IPS-20b (cell line): ENCODE measurements around the gene CCDC86.

Source experiments
- H3K27ac ChIP-seq: one replicate; pipeline ENCODE4 v1.5.1; 2013; ENCODE audit warnings: low read length
- H3K27me3 ChIP-seq: 2 replicates; pipeline ENCODE4 v1.6.1; 2013; ENCODE audit warnings: mild to moderate bottlenecking, low read length, inconsistent platforms; ENCODE audit not compliant: insufficient read depth
- H3K36me3 ChIP-seq: 2 replicates; pipeline ENCODE4 v1.6.1; 2013; ENCODE audit warnings: low read depth, mild to moderate bottlenecking, inconsistent platforms, low read length, moderate library complexity; ENCODE audit not compliant: insufficient read depth
- H3K4me1 ChIP-seq: 2 replicates; pipeline ENCODE4 v1.6.1; 2013; ENCODE audit warnings: mild to moderate bottlenecking, control low read depth, inconsistent platforms, low read length, moderate library complexity; ENCODE audit not compliant: insufficient read depth
- H3K4me3 ChIP-seq: 2 replicates; pipeline ENCODE4 v1.5.1; 2013; ENCODE audit warnings: mild to moderate bottlenecking, low read length, inconsistent platforms
- H3K9ac ChIP-seq: 2 replicates; pipeline ENCODE4 v1.6.1; 2013; ENCODE audit warnings: low read depth, mild to moderate bottlenecking, inconsistent platforms, low read length, moderate library complexity
- H3K9me3 ChIP-seq: 2 replicates; pipeline ENCODE4 v1.6.1; 2013; ENCODE audit warnings: mild to moderate bottlenecking, low read depth, low read length, inconsistent platforms; ENCODE audit not compliant: insufficient read depth

Gene CCDC86

DNA sequence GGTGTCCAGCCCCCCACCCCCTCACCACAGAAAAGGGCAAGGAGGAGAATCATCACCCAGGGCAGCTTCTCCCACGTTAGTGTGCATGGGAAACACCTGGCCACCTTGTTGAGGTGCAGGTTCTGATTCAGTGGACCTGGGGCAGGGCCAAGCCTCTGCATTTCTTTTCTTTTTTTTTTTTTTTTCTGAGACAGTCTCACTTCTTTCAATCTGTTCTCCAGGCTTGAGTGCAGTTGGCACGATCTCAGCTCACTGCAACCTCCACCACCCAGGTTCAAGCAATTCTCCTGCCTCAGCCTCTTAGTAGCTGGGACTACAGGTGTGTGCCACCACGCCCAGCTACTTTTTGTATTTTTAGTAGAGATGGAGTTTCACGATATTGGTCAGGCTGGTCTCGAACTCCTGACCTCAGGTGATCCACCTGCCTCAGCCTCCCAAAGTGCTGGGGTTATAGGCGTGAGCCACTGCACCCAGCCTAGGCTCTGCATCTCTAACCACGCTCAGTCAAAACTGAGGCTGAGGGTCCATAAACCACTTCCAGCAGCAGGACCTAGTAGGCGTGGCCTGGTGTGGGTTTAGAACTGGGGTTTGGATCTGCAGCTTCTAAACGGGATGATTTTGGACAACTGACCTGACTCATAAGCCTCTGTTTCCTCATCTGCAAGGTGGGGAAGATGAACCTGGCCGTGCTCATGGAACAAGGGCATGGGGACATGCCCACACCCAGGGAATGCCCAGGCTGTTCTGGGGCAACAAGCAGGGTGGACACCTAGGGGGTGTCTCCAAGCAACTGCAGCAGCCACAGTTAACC, 26.2 kb downstream of the CCDC86 start:
- H3K9me3 ChIP-seq: no peaks in the 10 kb centered on the region
- H3K4me3 ChIP-seq: no peak overlapping the region
- no peaks in the 10 kb centered on the region for H3K27me3 ChIP-seq
- no peak overlapping the region for H3K9ac ChIP-seq
- H3K4me1 ChIP-seq: no peaks in the 10 kb centered on the region
- no peak overlapping the region for H3K27ac ChIP-seq
- no peaks in the 10 kb centered on the region for H3K36me3 ChIP-seq

GRCh38 chr11:60868682-60869450, 27.0 kb downstream of the CCDC86 start:
- H3K4me1 ChIP-seq: no peaks in the 10 kb centered on the region
- no peaks in the 10 kb centered on the region for H3K9me3 ChIP-seq
- no peaks in the 10 kb centered on the region for H3K27me3 ChIP-seq
- no peak overlapping the region for H3K9ac ChIP-seq
- H3K4me3 ChIP-seq: no peak overlapping the region
- H3K27ac ChIP-seq: no peak overlapping the region
- H3K36me3 ChIP-seq: no peaks in the 10 kb centered on the region

DNA sequence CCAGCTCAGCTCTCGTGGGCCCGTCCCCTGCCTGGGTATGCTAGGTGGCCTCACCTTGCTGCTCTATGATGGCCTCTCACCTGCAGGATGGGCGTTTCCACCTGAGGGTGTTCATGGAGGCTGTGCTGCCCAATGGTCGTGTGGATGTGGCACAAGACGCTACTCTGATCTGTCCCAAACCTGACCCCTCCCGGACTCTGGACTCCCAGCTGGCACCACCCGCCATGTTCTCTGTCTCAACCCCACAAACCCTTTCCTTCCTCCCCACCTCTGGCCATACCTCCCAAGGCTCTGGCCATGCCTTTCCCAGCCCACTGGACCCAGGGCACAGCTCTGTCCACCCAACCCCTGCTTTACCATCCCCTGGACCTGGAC, 27.5 kb downstream of the CCDC86 start:
- Histone ChIP-seq H3K9ac (no peak overlapping the region), H3K27me3 (no peaks in the 10 kb centered on the region), H3K4me1 (no peaks in the 10 kb centered on the region), H3K27ac (no peak overlapping the region), H3K36me3 (no peaks in the 10 kb centered on the region), H3K4me3 (no peak overlapping the region), H3K9me3 (no peaks in the 10 kb centered on the region)

- no peak overlapping the region for H3K4me3 ChIP-seq
- H3K36me3 ChIP-seq: no peaks in the 10 kb centered on the region
- H3K9me3 ChIP-seq: no peaks in the 10 kb centered on the region
- H3K27me3 ChIP-seq: no peaks in the 10 kb centered on the region
- H3K4me1 ChIP-seq: no peaks in the 10 kb centered on the region
- H3K27ac ChIP-seq: no peak overlapping the region
- no peak overlapping the region for H3K9ac ChIP-seq
Measured at GRCh38 chr11:60870276-60870675, 28.4 kb downstream of the CCDC86 start.

DNA sequence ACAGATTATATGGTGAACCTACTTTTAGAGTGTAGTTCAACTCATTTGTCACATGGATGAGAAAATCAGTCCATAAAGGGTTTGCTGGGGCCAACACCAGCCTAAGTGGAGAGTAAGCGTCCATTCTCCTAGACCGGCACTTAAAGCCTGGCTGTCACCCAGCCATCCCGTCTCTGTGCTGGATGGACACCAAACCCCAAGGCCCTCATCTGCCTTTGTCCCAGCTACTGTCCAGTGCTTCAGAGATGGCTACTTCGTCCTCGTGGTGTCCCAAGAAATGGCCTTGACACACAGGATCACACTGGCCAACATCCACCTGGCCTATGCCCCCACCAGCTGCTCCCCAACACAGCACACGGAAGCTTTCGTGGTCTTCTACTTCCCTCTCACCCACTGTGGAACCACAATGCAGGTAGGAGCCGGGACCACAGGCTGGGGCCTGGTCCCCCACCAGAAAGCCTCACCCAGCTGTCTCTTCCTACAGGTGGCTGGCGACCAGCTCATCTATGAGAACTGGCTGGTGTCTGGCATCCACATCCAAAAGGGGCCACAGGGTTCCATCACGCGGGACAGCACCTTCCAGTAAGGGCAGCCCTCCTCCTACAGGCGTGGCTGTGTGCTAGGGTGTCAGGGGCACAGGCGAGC, 28.9 kb downstream of the CCDC86 start:
- H3K4me1 ChIP-seq: no peaks in the 10 kb centered on the region

GRCh38 chr11:60871378-60872061, 29.6 kb downstream of the CCDC86 start:
- Histone ChIP-seq H3K27ac (no peak overlapping the region), H3K9me3 (no peaks in the 10 kb centered on the region), H3K9ac (no peak overlapping the region), H3K4me1 (no peaks in the 10 kb centered on the region), H3K27me3 (no peaks in the 10 kb centered on the region), H3K4me3 (no peak overlapping the region), H3K36me3 (no peaks in the 10 kb centered on the region)

More for the DNA sequence above, 28.9 kb downstream of the CCDC86 start:
- no peaks in the 10 kb centered on the region for H3K36me3 ChIP-seq
- no peaks in the 10 kb centered on the region for H3K27me3 ChIP-seq
- no peak overlapping the region for H3K4me3 ChIP-seq
- H3K9ac ChIP-seq: no peak overlapping the region
- H3K27ac ChIP-seq: no peak overlapping the region
- H3K9me3 ChIP-seq: no peaks in the 10 kb centered on the region

DNA sequence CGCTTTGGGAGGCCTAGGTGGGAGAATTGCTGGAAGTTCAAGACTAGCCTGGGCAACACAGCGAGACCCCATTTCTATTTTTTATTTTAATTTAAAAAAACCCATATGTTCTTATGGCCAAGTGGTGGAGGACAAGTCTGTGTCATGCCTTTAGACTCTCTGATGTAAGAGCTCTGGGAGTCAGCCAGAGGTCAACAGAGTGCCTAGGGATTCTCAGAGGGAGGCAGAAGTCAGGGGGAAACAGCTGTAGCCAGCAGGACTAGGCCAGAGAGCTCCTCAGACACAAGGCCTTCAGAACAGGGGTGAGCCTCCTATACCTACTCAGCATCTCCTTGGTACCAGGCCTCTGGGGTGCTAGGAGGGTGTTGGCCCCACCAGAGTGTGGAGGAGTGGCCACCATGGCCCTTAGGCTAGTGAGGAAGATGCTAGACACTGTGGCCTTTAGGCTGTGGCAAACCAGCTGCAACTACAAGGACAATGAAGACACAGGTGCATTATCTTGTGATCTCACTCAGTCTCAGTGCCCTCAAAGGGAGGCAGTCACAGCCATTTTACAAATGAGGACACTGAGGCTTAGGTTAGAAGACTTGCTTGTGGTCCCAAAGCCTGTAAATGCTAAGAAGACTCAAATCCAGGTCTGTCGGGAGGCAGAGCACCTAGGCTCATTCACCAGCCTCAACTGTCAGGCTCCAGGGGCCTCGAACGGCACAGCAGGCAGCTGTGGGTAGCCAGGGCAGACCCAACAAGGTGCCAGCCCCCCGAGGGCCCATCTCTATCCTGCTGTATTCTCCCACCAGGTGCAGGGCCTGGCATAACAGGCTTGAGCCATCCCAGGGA, 30.4 kb downstream of the CCDC86 start:
- Histone ChIP-seq H3K27ac (no peak overlapping the region), H3K4me1 (no peaks in the 10 kb centered on the region), H3K4me3 (no peak overlapping the region), H3K9ac (no peak overlapping the region), H3K36me3 (no peaks in the 10 kb centered on the region), H3K9me3 (no peaks in the 10 kb centered on the region), H3K27me3 (no peaks in the 10 kb centered on the region)

GRCh38 chr11:60872961-60873524, 31.1 kb downstream of the CCDC86 start:
- no peaks in the 10 kb centered on the region for H3K27me3 ChIP-seq
- H3K9ac ChIP-seq: no peak overlapping the region
- no peak overlapping the region for H3K4me3 ChIP-seq
- no peaks in the 10 kb centered on the region for H3K4me1 ChIP-seq
- no peaks in the 10 kb centered on the region for H3K36me3 ChIP-seq
- H3K9me3 ChIP-seq: no peaks in the 10 kb centered on the region
- no peak overlapping the region for H3K27ac ChIP-seq

DNA sequence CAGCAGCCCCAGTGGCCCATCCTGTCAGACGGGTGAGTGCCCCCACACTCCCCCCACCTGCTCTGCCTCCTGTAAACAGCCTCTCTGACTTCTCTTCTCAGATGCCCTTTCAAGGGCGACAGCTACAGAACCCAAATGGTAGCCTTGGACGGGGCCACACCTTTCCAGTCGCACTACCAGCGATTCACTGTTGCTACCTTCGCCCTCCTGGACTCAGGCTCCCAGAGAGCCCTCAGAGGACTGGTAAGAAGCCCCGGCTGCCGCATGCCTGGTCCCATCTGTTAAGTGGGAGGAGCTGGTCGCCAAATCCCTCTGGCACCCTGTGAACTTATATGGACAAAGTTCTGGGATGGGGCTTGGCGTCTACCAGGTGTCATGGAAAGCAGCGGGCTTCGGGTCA, 31.6 kb downstream of the CCDC86 start:
- no peak overlapping the region for H3K4me3 ChIP-seq
- no peak overlapping the region for H3K27ac ChIP-seq
- no peak overlapping the region for H3K9ac ChIP-seq

DNA sequence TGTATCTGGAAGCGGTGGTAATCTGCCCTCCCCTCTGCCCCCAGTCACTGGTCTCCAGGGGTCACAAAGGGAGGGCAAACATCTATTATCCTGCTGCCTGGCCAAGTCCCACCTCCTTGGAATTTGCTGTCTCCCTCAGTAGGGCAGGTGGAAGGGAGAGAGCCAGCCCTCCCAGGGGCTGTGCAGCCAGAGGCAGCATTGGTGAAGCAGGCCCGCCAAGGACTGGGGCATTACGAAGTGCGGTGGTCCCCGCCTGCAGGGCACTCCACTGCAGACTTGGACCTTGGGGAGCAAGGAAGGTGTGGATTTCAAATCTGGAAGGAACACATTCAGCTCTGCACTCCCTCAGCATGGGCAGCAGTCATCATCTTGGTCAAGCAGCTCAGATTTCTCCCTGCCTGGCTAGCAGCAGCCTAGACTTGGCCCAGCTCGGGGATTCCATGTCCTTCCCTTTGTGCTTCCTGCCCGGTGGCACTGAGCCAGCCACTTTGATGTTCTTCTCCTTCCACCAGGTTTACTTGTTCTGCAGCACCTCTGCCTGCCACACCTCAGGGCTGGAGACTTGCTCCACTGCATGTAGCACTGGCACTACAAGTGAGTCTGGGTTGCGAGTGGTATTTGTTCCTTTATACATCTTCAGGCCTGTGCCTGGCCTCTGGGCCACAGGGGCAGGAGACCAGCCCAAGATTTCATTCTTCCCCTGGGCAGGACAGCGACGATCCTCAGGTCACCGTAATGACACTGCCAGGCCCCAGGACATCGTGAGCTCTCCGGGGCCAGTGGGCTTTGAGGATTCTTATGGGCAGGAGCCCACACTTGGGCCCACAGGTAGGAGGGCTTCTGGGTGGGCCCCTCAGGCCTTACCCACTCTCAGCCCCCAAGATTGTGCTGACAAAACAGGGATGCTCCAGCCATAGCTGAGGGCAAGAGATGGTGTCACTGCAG, 32.8 kb downstream of the CCDC86 start:
- Histone ChIP-seq H3K27me3 (no peaks in the 10 kb centered on the region), H3K9ac (no peak overlapping the region), H3K4me3 (no peak overlapping the region), H3K27ac (no peak overlapping the region), H3K9me3 (no peaks in the 10 kb centered on the region), H3K36me3 (no peaks in the 10 kb centered on the region; the same call in 1 of the 2 replicates), H3K4me1 (no peaks in the 10 kb centered on the region)

More for the DNA sequence above, 31.6 kb downstream of the CCDC86 start:
- H3K36me3 ChIP-seq: no peaks in the 10 kb centered on the region
- no peaks in the 10 kb centered on the region for H3K4me1 ChIP-seq
- H3K27me3 ChIP-seq: no peaks in the 10 kb centered on the region
- H3K9me3 ChIP-seq: no peaks in the 10 kb centered on the region
